Myocyte (in vitro differentiated cells): Measurements from ENCODE around the gene OLAH. TPM values are rescaled to one million over a fixed set of nuclear protein-coding genes. Genes with fewer than 3 reads are reported as not detected.
A peak's percentile ranks its signal among the peaks of the same experiment; 100 is the strongest.
"Not testable (repeated sequence)": the region's sequence is repeated elsewhere in the genome, so short reads cannot be mapped to it uniquely, and the experiment has no call there.

ENCODE experiments used
- DNase-seq: peaks from one replicate; pipeline ENCODE4 v3.0.0-alpha.2; 2012; ENCODE audit warnings: low read depth
- polyA plus RNA-seq: library from polyadenylated mRNA; unstranded; fragments of >200 nt; gene quantifications from one replicate; pipeline ENCODE4 v1.2.1, GENCODE V29; 2012; ENCODE audit warnings: missing spikeins
- total RNA-seq: library from RNA; depleted of rRNA; stranded (reverse); fragments of >200 nt; gene quantifications from 2 replicates; pipeline ENCODE4 v1.2.3, GENCODE V29; 2014

The OLAH gene
- not detected in 2 replicates for total RNA-seq
- polyA plus RNA-seq = not detected

DNA sequence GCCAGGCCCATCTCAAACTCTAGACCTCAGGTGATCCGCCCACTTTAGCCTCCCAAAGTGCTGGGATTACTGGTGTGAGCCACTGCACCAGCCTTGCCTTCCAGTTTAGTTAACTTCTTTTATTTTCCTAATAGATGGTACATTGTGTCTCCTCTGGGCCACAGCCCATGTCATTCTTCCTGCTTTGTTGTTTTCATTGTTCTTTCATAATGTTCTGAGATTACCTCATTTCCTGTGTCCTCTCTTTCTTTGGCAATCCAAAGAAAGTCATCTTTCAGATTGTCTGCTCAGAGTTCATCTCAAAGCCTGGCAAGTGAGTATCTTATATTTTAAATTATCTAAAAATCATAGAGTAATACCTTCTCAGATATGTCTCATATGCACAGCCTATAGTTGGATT lies at the start of gene OLAH:
OLAH (plus strand) TSS at position 270 of the 400 bp plus-strand sequence. CDS start 3,346 bp downstream, outside the sequence.
- DNase-seq = no peak

DNA sequence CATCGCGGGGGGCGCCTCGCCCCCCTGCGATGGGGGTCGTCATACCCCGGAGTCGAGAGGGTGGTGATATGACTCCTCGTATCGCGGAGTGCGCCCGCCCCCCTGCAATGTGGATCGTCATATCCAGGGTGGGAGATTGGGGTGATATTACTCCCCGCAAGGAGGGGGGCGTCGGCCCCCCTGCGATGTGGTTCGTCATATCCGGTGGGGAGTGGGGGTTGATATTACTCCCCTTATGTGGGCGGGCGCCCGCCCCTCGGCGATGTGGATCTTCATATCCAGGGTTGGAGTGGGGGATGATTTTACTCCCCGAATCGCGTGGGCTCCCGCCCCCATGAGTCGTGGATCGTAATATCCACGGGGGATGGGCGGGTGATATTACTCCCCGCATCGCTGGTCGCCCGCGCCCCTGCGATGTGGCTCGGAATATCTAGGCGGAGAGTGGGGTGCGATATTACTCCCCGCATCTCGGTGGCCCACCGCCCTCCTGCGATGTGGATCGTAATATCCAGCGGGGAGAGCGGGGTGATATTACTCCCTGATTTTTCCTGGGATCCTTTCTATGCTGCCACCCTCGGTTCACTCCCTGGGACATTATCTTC lies 47.7 kb upstream of the OLAH start:
- peak; percentile 31 for DNase-seq

DNA sequence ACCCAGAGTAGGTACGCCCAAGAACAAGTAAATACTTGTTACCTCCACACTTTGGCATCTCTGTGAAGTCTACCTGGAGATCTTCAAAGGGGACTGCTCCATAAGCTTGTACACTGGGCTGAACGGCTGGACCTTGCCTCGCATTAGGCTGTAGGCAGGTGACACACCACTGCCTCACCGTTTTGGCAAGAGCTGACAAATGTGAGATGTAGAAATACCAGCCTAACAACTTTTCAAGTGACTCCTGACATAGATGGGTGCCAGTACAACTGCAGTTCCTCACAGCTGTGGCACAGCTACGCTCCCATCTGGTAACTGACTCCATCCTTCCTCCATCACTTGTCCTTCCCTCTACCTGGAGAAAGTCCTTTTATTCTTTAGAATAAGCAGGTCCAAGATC lies 30.2 kb upstream of the OLAH start:
- not testable (repeated sequence) for DNase-seq

DNA sequence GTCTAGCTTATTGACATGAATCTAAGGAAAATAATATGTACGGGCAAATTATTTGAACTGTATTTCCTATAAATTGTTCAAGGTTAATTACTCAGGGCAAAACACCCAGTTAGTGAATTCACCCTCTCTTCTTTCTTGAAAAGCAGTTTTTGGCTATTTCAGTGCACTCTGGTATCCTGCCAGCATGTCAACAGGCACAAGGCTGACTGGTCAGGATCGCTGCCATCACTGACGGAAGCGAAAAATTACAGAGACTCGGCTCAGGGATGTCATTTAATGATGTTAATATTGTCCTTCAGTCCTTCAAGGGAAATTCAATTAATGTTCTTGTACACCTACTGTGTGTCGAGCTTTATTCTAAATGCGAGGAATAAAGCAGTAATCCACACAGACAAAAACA lies 28.3 kb upstream of the OLAH start:
- DNase-seq = no peak

DNA sequence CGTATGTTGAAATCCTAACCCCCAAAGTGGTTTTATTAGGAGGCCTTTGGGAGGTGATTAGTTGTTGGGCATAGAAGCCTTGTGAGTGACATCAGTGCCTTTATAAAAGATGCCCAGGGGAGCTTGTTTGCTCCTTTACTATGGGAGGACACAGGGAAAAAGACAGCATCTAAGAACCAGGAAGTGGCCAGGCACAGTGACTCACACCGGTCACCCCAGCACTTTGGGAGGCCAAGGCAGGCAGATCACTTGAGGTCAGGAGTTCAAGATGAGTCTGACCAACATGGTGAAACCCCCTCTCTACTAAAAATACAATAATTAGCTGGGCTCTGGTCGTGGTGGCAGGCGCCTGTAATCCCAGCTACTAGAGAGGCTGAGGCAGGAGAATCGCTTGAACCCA lies 22.8 kb upstream of the OLAH start:
- DNase-seq = peak; percentile 37

DNA sequence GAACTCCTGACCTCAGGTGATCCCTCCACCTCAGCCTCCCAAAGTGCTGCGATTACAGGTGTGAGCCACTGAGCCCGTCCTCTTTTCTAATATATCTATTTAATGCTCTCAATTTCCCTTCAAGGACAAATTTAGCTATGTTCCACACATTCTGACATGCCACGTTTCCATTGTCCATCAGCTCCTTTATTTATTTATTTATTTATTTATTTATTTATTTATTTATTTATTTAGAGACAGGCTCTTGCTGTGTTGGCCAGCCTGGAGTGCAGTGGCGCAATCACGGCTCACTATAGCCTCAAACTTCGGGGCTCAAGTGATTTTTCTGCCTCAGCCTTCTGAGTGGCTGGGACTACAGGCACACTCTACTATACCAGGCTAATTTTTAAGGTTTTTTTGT lies 20.7 kb upstream of the OLAH start:
- not testable (repeated sequence) for DNase-seq

DNA sequence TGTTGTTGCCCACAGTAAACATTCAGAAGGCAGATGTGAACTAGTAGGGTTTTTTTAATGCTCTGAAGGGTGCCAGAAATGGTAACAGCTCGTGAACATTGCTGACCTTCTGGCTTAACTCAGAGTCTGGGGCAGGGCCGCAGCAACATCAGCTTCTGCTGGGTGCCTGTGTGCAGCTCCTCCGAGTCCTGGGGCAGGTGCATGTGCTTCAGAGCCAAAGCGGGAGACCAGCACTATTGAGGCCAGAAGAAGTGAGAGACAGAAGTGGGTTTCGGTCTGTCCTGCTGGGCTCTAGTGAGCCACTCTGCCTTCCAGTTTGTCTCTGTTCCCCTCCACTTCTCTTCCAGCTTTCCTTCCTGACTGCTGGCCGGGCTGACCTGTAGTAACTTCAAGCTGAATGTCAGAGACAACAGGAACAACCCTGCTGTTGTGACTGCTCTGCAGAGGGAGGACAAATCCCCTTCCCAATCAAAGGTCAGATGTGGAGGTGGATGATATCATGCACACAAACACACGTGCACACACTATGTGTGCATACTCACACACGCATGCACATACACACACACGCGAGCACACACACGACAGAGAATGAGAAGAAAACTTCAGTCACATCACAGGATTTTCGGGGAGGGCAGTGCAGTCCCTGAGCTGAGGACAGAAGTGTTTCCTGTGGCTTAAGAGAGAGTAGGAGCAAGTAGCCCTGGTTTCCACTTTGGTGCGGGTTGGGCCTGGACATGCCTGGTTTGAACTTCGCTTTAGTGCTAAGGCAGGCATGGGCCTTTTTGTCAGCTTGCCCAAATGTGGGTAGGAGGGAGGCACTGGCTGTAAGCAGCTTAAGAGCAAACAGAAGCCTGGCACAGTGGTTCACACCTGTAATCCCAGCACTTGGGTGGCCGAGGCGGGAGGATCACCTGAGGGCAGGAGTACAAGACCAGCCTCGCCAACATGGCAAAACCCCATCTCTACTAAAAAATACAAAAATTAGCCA lies 19.4 kb upstream of the OLAH start:
- DNase-seq = not testable (repeated sequence)

DNA sequence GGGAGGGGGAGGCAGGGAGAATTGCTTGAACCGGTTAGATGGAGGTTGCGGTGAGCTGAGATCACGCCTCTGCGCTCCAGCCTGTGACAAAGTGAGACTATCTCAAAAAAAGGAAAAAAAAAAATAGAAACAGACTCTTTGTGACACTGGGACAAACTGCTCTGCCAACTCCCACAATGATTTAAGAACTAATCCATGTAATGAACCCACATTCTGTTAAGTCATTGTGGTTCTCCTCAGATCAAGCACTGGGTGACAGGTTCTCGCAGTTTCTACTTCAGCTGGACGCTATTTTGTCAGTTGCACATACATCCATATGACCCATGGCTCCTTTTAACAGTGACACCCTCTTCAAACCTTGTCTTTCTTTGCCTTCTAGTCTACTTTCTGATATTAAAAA lies 18.7 kb upstream of the OLAH start:
- not testable (repeated sequence) for DNase-seq

DNA sequence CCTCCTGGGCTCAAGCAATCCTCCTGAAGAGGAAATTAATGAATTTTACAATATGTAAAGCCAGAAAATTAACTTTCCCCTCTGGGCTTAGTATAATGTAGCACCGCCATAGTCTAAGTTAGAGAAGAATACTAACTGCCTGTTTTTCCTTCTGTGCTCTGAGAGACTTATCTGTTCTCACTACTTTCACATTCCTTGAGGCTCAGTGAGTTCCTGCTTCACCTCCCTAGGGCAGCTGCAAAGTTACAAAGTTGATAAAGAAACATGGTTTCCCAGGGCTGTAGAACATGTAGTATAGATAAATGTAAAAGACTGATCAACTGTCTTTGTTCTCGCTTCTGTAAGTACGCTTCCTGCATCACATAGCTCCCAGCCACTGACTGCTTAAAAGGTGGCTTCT lies 16.0 kb upstream of the OLAH start:
- no peak for DNase-seq

DNA sequence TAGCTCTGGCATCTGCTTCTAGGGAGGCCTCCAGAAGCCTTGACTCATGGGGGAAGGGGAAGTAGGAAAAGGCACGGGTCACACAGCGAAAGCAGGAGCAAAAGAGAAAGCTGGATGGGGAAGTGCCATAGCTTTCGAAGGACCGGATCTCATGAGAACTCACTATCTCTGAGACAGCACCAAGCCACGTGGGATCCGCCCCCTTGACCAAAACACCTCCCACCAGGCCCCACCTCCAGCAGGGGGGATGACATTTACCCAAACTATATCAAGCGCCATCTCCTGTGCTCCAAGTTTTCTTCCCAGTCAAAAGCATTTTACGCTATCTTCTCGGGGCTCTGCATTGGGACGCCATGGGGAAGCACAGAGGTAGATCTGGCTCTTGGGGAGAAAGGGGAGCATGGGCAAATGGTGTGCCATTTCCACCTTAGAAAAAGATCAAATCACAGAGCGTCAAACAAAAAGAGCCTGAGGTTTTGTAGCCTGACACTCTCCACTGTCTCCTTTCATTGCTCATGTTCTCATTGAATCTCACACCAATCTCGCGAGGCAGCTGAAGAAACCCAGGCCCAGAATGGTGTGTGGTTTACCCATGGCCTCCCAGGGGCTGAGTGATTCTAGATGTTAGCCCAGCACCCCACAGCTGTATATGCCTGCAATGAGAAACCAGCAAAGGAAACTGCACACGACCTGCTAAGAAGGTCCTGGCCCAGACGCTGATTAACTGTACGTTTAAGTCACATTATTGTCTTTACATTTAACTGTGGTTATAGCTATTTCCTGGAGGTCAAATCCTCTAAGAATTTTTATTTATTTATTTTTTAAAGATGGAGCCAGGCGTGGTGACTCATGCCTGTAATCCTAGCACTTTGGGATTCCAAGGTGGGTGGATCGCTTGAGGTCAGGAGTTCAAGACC lies 8.1 kb upstream of the OLAH start:
- DNase-seq = peak; percentile 58

DNA sequence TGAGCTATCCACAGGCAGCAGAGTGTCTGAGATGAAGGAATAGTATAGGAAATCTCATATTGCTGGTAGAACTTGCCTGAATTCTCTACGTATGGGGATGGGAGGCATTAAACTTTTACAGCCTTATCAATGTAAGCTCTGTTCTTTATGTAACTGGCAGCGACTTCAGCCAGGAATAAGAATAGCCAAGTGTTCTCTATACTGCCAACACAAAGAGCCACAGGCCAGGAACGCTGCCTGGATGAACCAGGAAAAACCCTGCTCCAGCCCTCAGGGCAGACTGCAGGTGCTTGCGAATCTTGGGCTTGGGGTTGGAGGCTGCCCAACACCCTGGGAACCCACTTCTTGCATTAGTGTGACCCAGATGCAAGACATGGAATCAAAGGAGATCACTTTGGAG lies 6.1 kb upstream of the OLAH start:
- DNase-seq = no peak

DNA sequence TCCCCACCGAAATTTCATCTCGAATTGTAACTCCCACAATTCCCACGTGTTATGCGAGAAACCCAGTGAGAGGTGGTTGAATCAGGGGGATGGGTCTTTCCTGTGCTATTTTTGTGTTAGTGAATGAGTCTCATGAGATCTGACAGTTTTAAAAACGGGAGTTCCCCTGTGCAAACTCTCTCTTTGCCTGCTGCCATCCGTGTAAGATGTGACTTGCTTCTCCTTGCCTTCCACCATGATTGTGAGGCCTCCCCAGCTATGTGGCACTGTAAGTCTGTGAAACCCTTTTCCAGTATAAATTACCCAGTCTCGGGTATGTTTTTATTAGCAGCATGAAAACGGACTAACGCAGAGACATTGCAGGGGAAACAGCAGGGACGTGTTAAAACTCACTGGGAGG lies 5.3 kb upstream of the OLAH start:
- DNase-seq = no peak

DNA sequence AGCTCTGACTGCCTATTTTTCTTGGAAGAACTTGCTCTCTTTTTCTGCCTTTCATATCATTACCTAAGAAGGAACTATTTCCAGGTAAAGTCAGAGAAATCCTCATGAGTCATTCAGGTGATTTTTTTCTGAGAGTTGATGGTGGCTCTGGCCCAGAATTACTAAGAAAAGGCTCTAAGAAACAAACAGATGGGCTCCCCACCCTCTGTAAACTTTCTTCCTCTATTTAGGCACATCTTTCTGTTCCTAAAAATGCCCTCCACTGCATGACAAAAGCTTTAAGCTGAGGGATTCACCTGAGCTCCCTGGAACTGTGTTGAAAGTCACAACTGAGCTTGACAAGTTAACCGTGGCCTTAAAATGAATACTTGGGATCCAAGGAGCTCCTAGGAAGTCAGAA lies 1.6 kb downstream of the OLAH start:
- no peak for DNase-seq

DNA sequence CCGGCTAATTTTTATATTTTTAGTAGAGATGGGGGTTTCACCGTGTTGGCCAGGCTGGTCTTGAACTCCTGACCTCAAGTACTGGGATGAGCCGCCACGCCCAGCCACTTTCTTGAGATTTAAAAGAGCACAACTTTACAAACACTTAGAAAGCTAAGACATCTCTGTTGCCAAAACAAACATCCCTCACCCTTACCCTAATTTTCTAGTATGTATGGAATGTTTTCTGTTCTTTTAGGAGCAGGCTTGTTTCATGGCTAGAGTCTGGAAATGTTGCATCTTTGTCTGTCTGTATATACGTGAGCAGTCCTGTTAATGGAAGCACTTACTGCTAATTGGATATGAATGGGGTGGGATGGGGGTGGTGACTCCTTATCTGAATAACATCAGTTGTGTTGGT lies 2.9 kb downstream of the OLAH start:
- no peak for DNase-seq

DNA sequence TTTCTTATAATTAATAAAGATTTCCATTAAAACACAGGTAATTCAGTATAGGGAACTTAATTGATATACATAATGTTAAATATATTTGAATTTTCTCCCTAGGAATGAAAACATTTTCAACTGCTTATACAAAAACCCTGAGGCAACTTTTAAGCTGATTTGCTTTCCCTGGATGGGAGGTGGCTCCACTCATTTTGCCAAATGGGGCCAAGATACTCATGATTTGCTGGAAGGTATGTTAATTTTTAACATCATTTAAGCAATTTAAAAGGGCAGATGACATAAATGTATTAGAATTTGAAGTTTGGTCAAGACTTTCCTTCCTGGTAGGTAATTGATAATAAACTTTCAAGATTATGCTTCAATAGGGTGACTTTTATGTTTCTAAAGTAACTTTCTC lies 5.8 kb downstream of the OLAH start:
- no peak for DNase-seq

DNA sequence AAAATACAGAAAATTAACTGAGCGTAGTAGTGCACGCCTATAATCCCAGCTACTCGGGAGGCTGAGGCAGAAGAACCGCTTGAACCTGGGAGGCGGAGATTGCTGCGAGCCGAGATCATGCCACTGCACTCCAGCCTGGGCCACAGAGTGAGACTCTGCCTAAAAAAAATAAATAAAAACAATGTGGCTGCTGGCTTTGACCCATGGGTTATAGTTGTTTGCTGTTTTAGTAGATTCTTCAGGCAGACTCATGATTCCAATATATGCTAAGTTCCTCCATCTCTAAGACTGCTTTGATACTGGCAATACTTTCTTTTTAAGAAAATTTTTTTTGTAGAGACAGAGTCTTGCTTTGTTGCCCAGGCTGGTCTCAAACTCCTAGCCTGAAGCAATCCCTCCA lies 8.4 kb downstream of the OLAH start:
- no peak for DNase-seq

DNA sequence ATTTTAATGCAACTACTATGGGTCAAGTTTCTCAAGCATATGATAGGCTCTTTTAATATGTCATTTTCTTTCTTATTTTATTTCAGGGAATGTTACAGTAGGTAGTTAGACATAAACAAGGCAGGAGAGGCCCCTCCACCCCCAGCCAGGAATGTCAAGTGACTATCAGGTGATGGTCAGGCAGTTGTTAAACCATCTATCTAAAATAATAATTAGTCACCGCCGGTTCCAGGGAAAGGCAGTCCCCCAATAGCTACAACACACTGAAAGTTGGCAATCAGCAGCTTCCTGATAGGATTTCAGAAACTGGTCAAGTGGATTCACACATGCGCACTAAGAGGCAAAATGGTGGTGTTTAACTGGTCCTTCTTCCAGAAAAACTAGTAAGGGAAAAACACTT lies 9.3 kb downstream of the OLAH start:
- no peak for DNase-seq

DNA sequence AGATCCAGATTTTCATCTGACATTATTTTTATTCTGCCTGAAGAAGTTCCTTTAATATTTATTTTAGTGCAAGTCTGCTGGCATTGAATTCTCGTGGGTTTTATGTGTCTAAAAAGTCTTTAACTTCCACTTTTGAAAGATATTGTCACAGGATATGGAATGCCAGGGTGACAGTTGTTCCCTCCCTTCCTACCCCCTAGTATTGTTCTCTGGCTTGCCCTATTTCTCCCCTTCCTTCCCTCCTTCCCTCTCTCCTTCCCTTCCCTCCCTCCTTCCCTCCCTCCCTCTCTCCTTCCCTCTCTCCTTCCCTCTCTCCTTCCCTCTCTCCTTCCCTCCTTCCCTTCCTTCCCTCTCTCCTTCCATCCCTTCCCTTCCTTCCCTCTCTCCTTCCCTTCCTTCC lies 14.9 kb downstream of the OLAH start:
- DNase-seq = no peak

DNA sequence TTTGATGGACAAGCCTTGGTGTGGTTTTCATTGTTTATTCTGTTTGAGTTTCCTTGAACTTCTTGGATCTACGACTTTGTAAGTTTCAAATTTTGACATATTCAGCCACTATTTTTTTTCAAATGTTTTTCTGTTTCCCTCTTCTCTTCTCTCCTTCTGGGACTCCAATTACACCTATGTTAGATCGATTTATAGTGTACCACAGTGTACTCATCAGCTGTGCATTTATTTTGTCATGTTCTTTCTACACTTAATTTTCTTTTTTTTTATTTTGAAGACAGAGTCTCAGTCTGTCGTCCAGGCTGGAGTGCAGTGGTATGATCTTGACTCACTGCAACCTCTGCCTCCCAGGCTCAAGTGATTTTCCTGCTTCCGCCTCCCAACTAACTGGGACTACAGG lies 16.2 kb downstream of the OLAH start:
- no peak for DNase-seq

DNA sequence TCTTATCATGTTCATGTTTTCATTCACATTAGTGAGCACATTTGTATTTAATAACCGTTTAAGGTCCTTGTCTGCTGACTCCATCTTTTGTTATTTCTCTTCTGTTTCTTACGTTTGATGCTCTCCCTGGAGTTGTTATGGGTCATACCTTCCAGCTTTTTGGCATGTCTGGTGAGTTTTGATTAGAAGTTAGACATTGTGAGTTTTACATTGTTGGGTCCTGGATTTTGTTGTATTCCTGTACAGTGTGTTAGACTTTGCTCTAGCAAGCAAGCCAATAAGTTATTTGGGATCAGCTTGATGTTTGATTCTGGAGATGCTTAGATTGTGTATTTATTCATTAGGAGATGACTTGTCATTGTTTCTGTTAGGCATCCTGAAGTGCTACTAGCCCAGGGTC lies 16.9 kb downstream of the OLAH start:
- no peak for DNase-seq

DNA sequence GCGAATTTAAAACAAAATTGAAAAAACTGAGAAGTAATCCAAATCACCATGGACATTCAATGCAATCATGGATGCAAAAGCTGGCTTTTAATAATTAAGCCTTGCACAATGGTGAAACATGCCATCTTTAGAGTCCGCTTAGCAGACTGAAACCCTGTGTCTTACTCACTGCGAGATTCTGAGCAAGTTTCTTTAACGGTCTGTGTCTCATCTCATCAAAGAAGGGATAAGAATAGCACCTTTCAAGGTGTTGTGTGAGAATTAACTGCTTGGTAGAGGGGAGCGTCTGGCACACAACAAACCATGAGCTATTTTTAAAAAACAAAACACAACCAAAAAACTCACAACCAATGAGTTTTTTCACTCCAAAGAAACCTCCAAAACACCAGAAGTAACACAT lies 23.4 kb downstream of the OLAH start:
- DNase-seq = no peak

DNA sequence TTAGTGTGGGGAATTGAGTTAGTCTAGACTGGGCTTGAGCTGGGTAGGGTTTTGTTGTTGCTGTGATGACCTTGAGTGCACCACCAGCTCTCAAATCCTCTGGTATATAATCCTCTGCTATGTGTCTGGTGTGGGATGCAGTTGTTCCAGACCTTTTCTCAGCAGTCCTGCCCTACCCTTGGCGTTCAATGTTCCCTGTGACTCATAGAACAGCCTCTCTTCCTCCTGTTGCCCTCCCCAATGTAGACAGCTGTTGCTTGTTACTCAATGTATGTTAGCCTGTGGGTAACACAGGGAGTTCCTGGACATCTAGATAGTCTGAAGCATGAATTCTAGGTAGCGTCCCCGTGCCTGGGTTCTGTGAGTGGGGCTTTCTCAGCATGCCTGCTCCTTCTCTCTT lies 25.1 kb downstream of the OLAH start:
- DNase-seq = peak; percentile 91
